Measurements from ENCODE around the gene ALAS1.

Gene ALAS1

GRCh38 chr3:52247409-52248164, 49.6 kb downstream of the ALAS1 start:
- Histone ChIP-seq H3K4me3 (replicated peaks; ENCODE audit: insufficient read depth, low read length) (no peak overlapping the region), H3K27me3 (ENCODE audit: insufficient read depth, poor library complexity, severe bottlenecking) (no peaks in the 10 kb centered on the region), H3K27ac (replicated peaks) (no peak overlapping the region)
- DNase-seq (ENCODE audit: low read depth in 1 of 2, low spot score in 1 of 2), result no peak
- TF ChIP-seq SPI1 (IDR thresholded peaks at IDR 0.05; ENCODE audit: borderline replicate concordance, low read depth), result no peak
- no peak for TF ChIP-seq GABPA (IDR thresholded peaks at IDR 0.05; ENCODE audit: low read depth)
- no peak for TF ChIP-seq CTCF (IDR thresholded peaks at IDR 0.05; ENCODE audit: insufficient read depth, low read length)
- no peak for TF ChIP-seq POLR2AphosphoS5 (IDR thresholded peaks at IDR 0.05; ENCODE audit: low read depth)
- no peak for TF ChIP-seq REST (IDR thresholded peaks at IDR 0.05; ENCODE audit: insufficient replicate concordance, low read depth)

- no peak for DNase-seq (ENCODE audit: low read depth in 1 of 2, low spot score in 1 of 2)
- H3K27ac ChIP-seq (replicated peaks), result no peak overlapping the region
- no peak overlapping the region for H3K4me3 ChIP-seq (replicated peaks; ENCODE audit: insufficient read depth, low read length)
- TF ChIP-seq REST (IDR thresholded peaks at IDR 0.05; ENCODE audit: insufficient replicate concordance, low read depth) (no peak), POLR2AphosphoS5 (IDR thresholded peaks at IDR 0.05; ENCODE audit: low read depth) (no peak), GABPA (IDR thresholded peaks at IDR 0.05; ENCODE audit: low read depth) (no peak), CTCF (IDR thresholded peaks at IDR 0.05; ENCODE audit: insufficient read depth, low read length) (no peak), SPI1 (IDR thresholded peaks at IDR 0.05; ENCODE audit: borderline replicate concordance, low read depth) (no peak)
- H3K27me3 ChIP-seq (ENCODE audit: insufficient read depth, poor library complexity, severe bottlenecking), result no peaks in the 10 kb centered on the region
Observed at GRCh38 chr3:52248165-52248541, 50.2 kb downstream of the ALAS1 start.

- Histone ChIP-seq H3K27ac (replicated peaks) (no peak overlapping the region), H3K27me3 (ENCODE audit: insufficient read depth, poor library complexity, severe bottlenecking) (no peaks in the 10 kb centered on the region), H3K4me3 (replicated peaks; ENCODE audit: insufficient read depth, low read length) (no peak overlapping the region)
- TF ChIP-seq POLR2AphosphoS5 (IDR thresholded peaks at IDR 0.05; ENCODE audit: low read depth) (no peak; the same call in 1 of the 2 replicates), CTCF (IDR thresholded peaks at IDR 0.05; ENCODE audit: insufficient read depth, low read length) (no peak), GABPA (IDR thresholded peaks at IDR 0.05; ENCODE audit: low read depth) (no peak)
- no peak for DNase-seq (ENCODE audit: low read depth in 1 of 2, low spot score in 1 of 2)
Observed at GRCh38 chr3:52248816-52249547, 51.0 kb downstream of the ALAS1 start.
